Epithelial cell of proximal tubule (primary cell): ENCODE measurements around the gene KCTD16. TPM values are rescaled to one million over a fixed set of nuclear protein-coding genes. Genes with fewer than 3 reads are reported as not detected.

Source experiments
- DNase-seq: peaks from one replicate; pipeline ENCODE4 v3.0.0-alpha.2; 2011; ENCODE audit warnings: low read depth
- H3K4me3 ChIP-seq: 2 replicates; pipeline ENCODE4 v1.5.1; 2011; ENCODE audit warnings: low read depth, mild to moderate bottlenecking, low read length
- CTCF ChIP-seq: conservative IDR thresholded peaks from 2 replicates; pipeline ENCODE4 v1.5.1; 2012; ENCODE audit warnings: low read depth, mild to moderate bottlenecking, low read length
- total RNA-seq: library from RNA; depleted of rRNA; stranded (reverse); fragments of >200 nt; gene quantifications from 2 replicates; pipeline ENCODE4 v1.2.3, GENCODE V29; 2015

The KCTD16 gene
- total RNA-seq, 1 donor from 2014 or later: 0.06 TPM

GRCh38 chr5:144472221-144472620 is 301.5 kb downstream of the KCTD16 start:
- no peak for DNase-seq
- TF ChIP-seq CTCF: no peak

GRCh38 chr5:144473650-144474049 is 303.0 kb downstream of the KCTD16 start:
- no peak for DNase-seq
- no peak overlapping the region for H3K4me3 ChIP-seq
- TF ChIP-seq CTCF: no peak

More at GRCh38 chr5:144472221-144472620, 301.5 kb downstream of the KCTD16 start:
- H3K4me3 ChIP-seq: no peak overlapping the region

- no peak overlapping the region for H3K4me3 ChIP-seq
- no peak for DNase-seq
- no peak for TF ChIP-seq CTCF
Measured at GRCh38 chr5:144478565-144478964, 307.9 kb downstream of the KCTD16 start.

- H3K4me3 ChIP-seq: no peak overlapping the region
- no peak for TF ChIP-seq CTCF
- no peak for DNase-seq
Measured at GRCh38 chr5:144481861-144482260, 311.2 kb downstream of the KCTD16 start.

- no peak for TF ChIP-seq CTCF
- peak; percentile 74 for DNase-seq
- H3K4me3 ChIP-seq: no peak overlapping the region
Measured at GRCh38 chr5:144484124-144484897, 313.6 kb downstream of the KCTD16 start.

GRCh38 chr5:144485540-144485939 is 314.9 kb downstream of the KCTD16 start:
- H3K4me3 ChIP-seq: no peak overlapping the region
- no peak for DNase-seq
- TF ChIP-seq CTCF: no peak

- H3K4me3 ChIP-seq: no peak overlapping the region
- no peak for DNase-seq
- TF ChIP-seq CTCF: peak; percentile 12
Measured at GRCh38 chr5:144487207-144487606, 316.5 kb downstream of the KCTD16 start.
